HG03439 (cell line): ENCODE data around the gene ELFN1.
"Not testable (repeated sequence)": the region's sequence is repeated elsewhere in the genome, so short reads cannot be mapped to it uniquely, and the experiment has no call there.

Experiments
- ATAC-seq: cut with Tn5 transposase; IDR thresholded peaks from one replicate; pipeline ENCODE4 v1.9.1; 2021; ENCODE audit warnings: mild to moderate bottlenecking, moderate library complexity; ENCODE audit not compliant: unreplicated experiment

Gene ELFN1

DNA sequence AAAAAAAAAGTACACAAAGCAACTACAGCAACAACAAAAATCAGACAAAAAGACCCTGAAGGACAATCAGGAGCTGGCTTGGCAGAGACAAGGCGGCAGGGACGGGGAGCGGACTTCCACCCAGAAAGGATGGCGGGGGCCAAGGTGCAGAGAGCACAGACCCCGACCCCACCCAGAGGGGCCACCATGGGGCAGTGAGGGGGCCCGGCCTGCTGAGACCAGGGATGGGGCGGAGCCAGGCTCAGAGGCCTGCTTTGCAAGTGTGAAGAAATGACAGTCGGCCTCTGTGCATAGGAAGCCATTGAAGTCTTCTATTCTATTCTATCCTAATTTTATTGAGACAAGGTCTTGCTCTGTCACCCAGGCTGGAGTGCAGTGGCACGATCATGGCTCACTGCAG lies 82.0 kb downstream of the ELFN1 start:
- no peak for ATAC-seq

DNA sequence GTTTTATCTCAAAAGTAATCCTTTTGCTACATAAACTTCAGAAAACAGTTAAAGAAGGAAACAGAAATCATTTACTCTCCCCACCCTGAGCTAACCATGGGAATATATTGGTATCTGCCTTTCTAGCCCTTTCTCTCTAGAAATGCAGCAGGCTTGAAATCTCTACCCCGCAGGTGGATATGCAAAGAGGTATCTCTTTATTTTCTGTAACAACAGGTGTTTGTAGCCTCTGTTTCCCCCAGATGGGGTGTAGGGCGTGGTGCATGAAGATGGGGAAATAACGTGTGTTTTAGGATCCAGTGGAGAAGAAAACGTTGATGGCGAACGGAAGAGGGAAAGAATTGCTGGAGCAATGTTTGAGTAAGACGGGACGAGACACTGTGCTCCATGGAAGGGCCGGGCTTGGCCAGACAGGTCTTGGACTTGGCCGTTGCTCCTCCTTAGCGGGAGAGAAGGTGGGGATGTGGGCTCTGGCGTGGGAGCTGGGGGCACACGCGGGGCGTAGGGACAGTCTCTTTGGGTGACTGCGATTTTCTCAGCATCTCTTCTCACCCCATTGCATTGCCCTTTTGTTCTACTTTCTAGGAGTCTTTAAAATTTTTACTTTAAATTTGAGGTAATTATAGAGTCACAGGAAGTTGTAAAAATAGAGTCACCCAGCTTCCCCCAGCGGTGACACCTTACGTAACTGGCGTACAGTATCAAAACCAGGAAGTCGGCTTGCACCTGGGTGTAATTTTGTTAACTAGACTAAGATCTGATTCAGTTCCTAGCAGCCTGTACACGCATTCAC lies 82.9 kb downstream of the ELFN1 start:
- no peak for ATAC-seq

GRCh38 chr7:1753564-1753867 lies 83.4 kb downstream of the ELFN1 start:
- no peak for ATAC-seq

DNA sequence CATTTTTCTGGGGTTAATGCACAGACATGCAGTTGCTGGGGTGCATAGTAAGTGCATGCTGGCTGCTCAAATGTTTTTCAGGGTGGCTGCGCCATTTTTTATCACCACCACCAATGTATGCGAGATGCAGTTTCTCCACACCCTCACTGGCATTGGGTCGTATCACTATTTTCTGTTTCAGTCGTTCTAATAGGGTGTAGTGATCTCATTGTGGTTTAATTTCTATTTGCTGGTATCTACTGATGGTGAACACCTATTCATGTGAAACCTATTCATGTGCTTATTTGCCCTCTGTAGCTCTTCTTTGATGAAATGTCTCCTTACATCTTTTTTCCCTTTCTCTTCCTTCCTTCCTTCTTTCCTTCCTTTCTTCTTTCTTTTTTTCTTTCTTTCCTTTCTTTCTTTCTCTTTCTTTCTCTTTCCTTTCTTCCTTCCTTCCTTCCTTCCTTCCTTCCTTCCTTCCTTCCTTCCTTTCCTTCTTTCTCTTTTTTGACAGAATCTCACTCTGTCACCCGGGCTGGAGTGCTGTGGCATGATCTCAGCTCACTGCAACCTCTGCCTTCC lies 84.3 kb downstream of the ELFN1 start:
- no peak for ATAC-seq

DNA sequence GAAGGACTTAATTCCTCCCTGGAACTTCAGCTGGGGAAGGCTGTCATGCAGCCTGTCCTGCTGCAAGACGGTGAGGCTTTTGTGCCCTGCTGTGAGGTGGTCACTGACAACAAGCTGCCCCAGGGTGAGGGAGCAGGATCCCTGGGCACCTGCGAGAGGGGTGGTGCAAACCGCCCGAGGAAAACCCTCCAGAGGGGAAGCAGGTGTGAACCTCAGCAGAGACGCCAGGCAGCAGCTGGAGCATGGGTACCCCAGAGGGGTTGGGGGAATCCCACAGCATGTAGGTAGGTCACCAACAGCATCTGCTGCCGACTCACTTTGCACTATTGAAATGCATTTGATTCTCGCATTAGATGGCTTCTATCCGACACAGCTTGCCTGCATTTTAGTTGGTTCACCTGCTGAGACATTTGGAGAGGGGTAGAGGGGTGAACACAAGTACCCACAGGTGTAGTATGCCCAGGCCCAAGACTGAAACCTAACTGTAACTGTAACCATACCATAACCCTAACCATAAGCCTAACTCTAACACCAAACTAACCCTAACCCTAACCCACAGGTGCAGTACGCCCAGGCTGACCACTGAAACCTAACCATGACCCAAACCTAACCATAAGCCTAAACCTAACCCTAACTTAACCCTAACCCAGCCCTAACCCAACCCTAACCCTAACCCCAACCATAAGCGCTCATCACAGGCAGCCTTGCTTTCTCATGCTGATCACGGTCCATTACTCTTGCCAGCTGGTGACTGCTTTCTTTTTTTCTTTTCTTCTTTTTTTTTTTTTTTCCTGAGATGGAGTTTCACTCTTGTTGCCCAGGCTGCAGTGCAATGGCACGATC lies 85.9 kb downstream of the ELFN1 start:
- no peak for ATAC-seq

DNA sequence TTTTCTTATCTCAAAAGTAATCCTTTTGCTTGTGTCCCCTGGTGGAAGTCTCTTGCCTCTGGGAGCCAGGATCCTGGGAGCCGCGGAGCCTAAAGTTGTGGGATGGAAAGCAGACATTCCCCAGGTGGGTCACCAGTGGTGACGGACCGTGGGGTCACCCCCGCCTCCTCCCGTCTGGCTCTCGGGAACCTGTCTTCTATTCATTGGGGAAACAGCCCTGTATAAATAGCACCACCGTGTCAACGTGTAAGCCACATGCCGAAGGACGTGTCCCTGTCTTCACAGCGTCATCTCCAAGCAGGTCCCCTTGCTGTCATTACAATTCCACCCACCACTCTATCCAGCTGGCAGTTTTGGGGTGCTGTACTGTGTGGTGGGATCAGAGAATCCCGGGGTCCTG lies 87.5 kb downstream of the ELFN1 start:
- no peak for ATAC-seq

GRCh38 chr7:1758028-1758858 lies 88.2 kb downstream of the ELFN1 start:
- ATAC-seq, result no peak

- ATAC-seq, result no peak
These were observed 88.9 kb downstream of the ELFN1 start for GRCh38 chr7:1758859-1759521.

DNA sequence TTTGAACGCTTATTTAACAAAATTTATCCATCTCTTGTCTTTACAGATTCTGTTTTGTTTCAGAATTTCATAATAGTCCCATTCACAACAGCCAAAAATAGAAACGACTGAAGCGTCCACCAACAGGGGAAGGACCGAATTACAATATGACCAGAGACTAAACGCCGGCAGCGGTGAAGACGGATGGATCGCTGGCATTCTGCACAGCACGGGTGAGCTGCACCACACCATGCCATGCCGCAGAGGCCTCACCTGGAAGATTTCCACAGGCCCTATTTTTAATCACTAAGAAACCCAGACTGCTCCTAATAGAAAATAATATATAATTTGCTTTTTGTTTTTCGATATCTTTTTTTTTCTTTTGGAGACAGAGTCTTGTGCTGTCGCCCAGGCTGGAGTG lies 91.0 kb downstream of the ELFN1 start:
- no peak for ATAC-seq

DNA sequence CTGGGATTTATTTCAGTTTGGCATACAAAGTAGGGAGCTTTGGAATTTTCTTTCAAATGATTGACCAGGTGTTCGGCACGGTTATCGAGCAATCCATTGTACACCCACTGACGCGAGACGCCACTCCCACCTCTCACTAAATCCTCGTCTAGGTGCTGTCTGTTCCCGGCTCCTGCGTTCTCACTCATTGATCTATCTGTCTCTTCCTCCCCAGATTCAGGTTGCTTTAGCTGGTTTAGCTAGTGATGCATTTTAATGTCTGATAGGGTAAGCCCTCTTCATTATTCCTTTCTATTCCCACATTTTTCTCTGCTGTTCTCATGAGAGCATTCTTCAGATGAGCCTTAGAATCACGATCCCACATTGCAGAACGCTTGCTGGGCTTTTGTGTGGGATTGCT lies 91.7 kb downstream of the ELFN1 start:
- ATAC-seq, result no peak

DNA sequence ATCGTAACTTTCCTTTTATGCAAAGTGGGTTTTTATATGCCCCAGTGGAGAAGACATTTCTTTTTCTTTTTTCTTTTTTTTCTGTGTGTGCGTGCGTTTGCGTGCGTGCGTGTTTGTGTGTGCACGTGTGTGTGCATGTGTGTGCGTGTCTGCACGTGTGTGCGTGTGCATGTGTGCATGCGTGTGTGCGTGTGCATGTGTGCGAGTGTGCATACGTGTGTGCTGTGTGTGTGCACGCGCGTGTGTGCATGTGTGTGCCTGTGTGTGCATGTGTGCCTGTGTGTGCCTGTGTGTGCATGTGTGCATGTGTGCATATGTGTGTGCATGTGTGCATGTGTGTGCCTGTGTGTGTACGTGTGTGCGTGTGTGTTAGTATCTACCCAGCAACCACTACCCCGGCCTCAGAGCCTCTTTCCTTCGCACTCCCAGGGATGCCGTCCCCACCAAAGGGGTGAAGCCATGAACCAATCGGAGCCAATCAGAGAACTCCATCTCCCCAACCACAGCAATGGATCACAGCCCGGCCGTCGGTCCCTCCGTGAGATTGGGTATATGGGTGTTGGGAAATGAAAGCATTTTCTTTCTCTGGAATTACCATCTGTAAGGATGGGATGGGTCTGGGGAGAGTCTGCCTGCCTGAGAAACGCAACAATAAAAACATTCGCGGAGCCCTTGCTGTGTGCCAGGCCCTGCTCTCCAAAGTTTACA lies 92.3 kb downstream of the ELFN1 start:
- no peak for ATAC-seq

GRCh38 chr7:1763033-1763432 lies 93.0 kb downstream of the ELFN1 start:
- no peak for ATAC-seq

GRCh38 chr7:1763911-1764310 lies 93.8 kb downstream of the ELFN1 start:
- not testable (repeated sequence) for ATAC-seq

- ATAC-seq, result no peak
These were observed 95.3 kb downstream of the ELFN1 start for GRCh38 chr7:1765336-1765735.

DNA sequence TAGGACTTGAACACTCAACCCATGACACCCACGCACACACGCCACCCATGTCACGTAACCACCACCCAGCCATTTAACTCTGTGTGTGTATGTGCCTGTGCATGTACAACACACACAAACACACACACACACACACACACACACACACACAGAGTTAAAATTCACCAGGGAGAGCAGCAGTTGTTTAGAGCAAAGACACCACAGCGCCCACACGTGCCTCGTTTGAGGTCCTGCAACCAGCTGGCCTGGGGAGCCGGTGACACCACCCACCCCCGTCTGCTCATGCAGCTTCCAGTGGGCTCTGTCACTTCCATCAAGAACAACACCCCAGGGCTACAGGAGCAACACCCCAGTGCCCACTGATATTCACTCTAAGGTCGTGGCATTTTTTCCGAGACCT lies 97.4 kb downstream of the ELFN1 start:
- ATAC-seq, result no peak

- ATAC-seq, result no peak
These were observed 98.8 kb downstream of the ELFN1 start for GRCh38 chr7:1768832-1769231.

GRCh38 chr7:1769286-1770200 lies 99.5 kb downstream of the ELFN1 start:
- no peak for ATAC-seq

GRCh38 chr7:1770331-1770730 lies 100.3 kb downstream of the ELFN1 start:
- no peak for ATAC-seq

DNA sequence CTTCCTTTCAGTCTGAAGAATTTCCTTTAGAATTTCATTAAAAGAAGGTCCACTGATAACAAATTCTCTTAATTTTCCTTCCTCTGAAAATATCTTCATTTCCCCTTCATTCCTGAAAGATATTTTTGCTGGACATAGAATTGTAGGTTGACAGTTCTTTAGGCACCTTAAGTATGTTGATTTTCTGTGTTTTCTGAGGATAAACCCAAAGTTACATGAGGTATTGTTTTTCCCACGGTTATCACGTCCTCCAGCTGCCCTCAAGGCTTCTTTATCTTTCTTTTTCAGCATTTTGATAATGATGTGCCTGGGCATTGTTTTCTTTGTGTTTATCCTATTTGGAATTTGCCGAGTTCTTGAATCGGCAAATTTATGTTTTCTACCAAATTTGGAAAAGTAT lies 105.3 kb downstream of the ELFN1 start:
- ATAC-seq, result no peak
